Kidney glomerular epithelial cell (primary cell): Measurements from ENCODE around the gene RMI1.
A peak's percentile ranks its signal among the peaks of the same experiment; 100 is the strongest.
"Not testable (repeated sequence)": the region's sequence is repeated elsewhere in the genome, so short reads cannot be mapped to it uniquely, and the experiment has no call there.

ENCODE experiments used
- DNase-seq: peaks from one replicate; lab custom pipeline; 2025; lab: John Stamatoyannopoulos, UW

Gene RMI1

DNA sequence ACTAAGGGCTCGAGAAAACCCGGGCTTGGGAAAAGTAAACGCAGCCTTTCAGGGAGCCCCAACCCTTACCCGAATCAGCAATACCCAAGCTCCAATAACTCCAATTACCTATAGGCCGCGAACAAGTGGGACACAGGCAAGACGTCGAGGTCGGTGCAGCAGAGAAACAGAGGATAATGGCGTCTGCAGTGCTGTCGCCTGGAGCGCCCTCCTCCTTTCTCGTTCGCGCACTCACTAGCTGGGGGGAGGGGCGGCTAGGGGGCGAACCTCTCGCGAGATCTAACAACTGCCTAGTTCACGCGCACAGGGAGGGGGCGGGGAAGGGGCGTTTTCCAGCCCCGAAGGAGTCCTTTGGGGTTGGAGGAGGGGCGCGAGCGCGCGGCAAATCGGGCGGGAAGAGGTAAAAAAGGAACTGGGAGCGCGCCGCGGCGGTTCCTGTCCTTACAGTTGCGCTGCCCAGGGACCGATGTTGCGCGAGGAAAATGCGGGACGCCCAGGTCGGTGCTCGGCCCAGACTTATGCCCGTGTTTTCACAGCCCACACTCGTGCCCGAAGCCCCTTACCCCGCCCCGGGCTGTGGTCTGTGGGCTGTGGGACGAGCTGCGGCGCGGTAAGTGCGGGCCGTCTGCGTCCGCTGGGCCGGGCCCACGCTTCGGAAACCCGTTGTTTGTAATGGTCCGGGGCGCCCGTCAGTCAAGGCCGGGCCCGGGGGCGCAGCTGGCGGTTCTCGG is at the start of gene RMI1:
TSS of gene RMI1 (plus strand) at position 411 of the 731 bp plus-strand sequence. CDS start 20,182 bp downstream, outside the sequence.
- peak; percentile 95 for DNase-seq

DNA sequence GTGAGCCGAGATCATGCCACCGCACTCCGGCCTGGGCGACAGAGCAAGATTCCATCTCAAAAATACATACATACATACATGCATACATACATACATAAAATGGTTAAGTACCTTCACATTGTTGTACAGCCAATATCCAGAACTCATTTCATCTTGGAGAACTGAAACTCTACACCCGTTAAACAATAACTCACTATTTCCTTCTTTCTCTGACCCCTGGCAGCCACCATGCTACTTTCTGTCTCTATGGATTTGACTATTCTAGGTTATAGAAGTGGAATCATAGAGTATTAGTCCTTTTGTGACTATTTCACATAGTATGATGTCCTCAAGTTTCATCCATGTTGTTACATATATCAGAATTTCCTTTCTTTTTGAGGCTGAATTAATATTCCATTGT is 49.7 kb upstream of the RMI1 start:
- DNase-seq, result no peak

DNA sequence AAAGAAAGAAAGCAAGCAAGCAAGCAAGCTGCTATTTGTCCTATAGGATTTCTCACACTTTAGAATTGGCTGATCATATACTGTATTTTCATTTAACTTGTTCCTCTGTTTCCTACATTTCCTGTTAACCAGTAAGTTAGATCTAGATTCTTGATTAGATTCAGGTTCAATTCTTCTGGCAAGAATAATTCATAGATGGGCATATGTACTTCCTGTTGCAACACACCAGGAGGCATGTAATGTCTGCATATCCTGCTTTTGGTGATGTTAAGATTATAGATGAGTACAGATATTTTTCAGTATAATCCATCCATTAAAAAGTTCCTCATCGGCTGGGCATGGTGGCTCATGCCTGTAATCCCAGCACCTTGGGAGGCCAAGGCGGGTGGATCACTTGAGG is 48.6 kb upstream of the RMI1 start:
- no peak for DNase-seq

DNA sequence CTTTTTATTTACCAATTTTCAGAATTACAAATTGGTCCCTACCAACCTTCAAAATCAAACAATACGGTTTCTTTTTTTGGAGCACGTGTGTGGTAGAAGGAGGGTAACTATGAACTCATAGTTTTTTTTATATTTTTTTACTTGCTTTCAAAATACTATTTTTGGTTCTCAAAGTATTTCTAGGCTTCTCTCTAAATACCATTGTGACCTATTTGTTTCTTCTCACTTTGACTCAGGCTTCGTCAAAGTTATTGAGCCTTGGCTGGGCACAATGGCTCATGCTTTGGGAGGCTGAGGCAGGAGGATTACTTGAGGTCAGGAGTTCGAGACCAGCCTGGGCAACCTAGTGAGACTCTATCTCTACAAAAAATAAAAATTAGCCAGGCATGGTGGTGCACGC is 47.8 kb upstream of the RMI1 start:
- DNase-seq, result no peak

DNA sequence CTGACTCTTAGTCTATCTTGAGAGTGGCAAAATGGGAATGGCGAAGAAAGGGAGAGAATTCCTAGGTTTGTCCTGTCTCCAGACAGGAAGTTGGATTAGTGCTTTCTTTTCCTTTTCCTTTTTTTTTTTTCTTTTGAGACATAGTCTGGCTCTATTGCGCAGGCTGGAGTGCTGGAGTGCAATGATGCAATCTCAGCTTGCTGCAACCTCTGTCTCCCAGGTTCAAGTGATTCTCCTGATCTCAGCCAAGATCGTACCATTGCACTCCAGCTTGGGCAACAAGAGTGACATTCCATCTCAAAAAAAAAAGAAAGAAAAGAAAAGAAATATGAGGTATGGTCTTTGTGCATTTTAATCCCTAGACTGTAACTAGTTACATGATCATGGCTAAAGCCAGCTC is 46.8 kb upstream of the RMI1 start:
- DNase-seq, result no peak

DNA sequence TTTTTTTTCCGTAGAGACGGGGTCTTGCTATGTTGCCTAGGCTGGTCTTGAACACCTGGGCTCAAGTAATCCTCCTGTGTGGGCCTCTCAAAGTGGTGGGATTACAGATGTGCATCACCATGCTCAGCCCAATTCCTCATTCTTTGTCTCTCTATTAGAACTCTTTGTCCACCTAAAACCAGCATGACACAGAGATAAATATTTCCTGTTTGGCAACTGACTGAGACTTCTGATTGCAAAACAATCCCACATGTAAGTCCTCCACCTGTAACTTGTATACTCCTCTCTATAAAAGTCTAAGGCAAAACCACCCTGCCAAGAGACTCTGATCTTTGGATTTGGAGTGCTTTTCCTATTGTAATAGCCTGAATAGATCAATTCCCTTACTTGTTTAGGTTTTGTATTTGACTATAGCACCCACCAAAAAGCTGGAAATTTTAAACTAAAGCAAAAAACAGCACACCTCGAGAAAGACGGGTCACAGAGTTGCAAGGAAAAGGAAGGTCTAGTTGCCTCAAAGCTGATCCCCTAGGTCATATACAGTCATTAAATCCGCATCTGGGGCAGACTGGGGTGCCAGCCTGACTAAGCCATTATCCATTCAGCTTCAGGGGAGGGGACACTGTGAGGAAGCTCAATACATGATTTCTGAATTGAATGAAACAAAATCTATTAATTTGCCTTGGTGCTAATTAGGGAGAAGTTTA is 45.9 kb upstream of the RMI1 start:
- DNase-seq, result no peak

DNA sequence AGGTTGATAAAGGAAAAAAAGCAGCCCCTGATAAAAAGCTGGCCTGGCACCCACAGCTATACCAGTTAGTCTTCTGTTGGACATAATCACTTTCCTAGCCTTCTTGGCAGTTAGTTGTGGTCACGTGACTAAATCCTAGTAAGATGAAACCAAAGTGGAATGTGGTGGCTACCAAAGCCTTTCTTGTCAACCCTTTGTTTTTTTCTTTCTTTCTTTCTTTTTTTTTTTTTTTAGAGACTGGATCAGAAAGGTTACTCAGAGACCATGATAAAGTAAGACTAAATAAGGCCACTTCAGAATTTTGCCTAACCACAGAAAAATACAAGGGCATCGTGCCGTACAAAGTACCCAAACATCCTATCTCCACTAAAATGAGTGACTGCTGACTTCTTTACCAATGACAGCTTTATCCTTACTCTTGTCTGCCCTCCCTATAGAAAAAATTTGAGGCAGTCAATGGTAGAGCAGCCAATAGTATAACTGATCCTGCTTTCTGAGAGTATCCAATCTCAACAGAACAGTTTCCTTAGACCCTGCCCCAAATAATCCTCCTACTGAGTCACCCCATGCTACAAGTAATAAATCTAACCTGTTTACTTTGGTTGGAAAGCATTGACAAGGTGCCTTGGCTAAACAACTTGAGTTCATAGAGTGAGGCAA is 45.2 kb upstream of the RMI1 start:
- no peak for DNase-seq

DNA sequence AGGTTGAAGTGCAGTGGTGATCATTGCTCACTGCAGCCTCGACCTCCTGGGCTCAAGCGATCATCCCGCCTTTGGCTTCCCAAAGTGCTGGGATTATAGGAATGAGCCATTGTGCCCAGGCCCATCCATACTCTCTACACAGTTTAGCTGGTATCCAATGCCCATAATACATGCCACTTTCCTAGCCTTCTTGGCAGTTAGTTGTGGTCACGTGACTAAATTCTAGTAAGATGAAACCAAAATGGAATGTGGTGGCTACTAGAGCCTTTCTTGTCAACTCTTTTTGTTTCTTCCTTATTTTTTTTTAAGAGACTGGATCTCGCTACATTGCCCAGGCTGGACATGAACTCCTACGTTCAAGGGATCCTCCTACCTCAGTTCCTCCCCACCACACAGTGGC is 44.1 kb upstream of the RMI1 start:
- DNase-seq, result no peak

DNA sequence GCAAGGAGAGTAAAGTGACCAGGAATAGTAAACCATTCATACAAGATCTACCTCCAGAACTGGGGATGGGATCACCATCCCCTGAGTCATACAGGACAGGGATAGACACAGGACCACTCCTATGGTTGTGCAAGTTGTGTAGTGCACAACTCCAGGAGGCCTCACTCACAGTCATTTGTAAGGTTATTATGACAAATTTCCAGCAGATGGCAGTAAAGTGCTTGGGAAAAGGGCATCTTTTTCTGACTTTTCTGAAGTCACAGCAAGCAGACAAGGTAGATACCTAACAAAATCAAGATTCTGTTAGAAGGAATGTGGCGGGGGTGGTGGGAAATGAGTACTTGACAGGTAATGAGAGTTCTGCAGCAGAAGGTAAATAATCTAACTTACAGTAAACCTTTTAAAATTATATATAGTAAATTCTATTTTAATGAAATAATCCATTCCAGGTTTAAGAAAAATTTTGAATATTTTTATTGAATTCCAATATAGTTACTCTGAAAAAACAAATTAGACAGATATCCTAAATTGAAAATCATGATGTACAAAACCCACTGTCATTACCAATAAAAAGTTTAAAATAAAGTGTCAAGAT is 42.6 kb upstream of the RMI1 start:
- peak; percentile 82 for DNase-seq

DNA sequence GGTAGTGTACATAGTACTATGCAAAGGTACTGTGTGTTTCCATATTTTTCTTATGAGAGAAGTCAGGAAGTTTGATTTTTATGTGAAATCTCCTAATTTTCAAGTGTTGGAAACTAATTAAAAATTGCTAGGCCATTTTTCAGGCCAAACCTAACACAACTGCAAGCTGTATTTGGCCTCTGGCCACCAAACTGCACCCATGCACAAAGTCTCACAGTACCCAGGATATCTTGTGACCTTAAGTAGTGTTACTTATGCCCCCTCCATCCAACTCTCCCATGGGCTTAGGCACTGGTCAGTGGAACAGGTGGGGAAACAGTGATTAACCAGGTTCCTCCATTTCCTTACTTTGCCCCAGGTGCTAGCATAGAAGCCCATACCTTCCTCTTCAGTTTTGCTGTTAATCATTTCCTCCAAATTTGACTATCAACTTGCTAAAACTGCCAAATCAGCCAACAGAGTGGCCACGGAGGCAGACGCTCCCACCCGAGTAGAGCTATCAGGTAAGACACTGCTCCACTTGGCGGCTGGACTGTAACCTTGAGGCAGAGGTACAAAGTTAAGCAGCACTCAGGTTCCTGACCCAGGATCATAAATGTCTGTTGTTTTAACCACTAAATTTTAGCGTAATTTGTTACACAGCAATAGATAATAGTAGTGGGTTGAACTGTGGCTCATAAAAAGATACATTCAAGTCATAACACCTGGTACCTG is 39.9 kb upstream of the RMI1 start:
- no peak for DNase-seq

DNA sequence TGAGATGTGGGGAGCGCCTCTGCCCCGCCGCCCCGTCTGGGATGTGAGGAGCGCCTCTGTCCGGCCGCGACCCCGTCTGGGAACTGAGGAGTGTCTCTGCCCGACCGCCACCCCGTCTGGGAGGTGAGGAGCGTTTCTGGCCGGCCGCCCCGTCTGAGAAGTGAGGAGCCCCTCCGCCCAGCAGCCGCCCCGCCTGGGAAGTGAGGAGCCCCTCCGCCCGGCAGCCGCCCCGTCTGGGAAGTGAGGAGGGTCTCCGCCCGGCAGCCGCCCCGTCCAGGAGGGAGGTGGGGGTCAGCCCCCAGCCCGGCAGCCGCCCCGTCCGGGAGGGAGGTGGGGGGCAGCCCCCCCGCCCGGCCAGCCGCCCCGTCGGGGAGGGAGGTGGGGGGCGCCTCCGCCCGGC is 32.5 kb upstream of the RMI1 start:
- DNase-seq, result not testable (repeated sequence)

DNA sequence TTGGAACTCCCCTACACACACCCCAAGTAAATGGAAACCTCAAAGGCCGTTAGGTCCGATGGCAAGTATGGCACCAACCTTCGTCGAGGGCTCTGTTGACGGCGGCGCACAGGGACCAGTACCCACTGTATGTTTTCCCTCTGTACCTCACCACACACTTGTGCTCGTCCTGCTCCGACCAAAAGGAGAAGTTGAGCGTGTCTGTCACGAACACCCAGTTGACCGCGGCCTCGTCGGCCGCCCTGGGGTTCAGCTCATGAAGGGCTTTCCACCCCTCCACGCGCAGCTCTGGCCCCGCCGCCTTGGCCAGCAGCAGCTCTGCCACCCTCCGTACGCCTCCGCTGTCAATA is 24.5 kb upstream of the RMI1 start:
- DNase-seq, result no peak

DNA sequence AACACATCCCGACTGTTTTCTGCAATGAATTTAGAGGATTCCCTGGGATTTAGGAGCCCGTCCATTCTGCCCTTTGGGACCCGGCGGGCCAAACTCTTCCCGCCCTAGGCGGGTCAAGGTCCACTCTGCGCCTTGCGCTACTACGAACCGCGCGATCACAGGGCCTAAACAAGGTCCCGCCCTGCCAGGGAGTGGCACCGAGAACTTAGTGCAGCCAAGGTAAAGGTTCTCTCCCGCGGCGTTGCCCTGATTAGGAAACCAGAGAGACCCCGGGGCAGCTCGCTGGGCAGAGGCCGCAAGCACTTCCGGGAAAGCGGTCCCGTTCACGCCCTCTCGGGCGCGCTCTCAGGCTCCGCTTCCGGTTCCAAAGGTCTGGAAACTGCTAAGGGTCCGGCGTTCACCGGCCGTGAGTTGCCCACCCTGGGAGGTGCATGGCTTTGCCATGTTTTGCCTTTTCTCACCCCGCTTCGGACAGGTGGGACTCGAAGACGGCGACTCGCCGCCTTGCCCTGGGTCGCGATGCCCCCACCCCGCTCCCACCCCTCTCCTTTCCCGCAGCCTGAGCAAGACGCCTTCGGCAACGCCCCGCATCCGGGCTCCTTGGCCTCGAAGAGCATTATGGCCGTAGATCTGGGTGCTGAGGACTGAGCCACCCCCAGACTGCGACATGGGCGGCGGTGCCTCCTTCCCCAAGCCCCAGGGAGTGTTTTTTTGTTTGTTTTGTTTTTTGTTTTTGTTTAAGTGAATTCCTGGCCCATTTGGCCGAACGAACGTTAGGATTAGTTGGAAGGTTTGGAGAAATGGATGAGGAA is 24.0 kb upstream of the RMI1 start:
- peak; percentile 20 for DNase-seq

DNA sequence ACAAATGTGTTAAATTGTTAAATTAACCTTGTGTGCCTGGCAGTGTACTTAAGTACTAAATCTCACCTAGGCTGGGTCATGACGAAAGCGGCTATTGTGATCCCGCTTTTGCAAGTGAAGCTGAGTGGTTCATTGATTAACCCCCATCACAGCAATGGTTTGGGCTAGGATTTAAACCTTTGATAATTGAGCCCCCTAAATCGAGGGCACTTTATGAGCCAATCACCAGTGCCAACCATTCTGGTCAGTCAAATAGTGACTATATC is 23.4 kb upstream of the RMI1 start:
- no peak for DNase-seq

DNA sequence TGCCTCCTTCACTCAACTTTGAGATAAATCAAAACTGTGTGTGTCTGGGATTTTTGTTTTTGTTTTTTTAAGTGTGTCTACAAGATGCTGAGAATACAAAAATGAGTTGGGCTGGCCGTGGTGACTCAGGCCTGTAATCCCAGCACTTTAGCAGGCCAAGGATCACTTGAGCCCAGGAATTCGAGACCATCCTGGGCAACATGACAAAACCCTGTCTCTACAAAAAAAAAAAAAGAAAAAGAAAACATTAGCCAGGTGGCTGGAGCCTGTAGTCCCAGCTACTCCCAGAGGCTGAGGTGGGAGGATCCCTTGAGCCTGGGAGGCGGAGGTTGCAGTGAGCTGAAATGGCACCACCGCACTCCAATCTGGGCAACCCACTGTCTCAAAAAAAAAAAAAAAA is 21.5 kb upstream of the RMI1 start:
- peak; percentile 95 for DNase-seq

DNA sequence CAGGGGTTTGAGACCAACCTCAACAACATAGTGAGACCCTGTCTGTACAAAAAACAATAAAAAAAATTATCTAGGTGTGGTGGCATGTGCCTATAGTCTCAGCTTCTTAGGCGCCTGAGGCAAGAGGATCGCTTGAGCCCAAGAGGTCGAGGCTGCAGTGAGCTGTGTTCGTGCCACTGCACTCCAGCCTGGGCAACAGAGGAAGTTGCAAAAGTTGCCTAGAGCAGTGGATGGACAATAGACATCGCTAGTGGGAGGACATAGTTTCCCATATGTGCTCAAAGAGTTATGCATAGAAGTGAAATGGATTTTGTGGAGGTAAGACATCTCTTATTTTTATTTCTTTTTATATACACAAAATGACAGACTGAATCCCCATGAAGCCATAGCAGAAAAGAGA is 19.6 kb upstream of the RMI1 start:
- DNase-seq, result no peak

DNA sequence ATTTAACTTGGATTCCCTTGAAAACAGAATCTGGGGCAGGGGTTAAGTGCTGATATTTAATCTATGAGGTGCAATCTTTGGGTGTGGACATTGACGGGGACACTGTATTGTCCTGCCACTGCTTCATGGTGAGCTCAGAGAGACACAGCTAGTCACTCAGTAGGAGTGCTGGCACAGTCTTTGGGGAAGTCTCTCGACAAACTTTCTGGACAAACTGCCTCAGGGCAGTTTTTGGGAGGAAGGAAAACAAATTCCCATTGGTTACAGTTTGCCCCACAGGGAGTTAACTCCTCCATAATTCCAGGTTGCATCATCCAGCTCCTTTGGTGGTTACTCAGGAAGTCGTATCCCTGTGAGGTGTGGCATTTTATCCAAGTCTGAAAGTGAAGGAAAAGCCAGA is 18.4 kb upstream of the RMI1 start:
- DNase-seq, result peak; percentile 24

DNA sequence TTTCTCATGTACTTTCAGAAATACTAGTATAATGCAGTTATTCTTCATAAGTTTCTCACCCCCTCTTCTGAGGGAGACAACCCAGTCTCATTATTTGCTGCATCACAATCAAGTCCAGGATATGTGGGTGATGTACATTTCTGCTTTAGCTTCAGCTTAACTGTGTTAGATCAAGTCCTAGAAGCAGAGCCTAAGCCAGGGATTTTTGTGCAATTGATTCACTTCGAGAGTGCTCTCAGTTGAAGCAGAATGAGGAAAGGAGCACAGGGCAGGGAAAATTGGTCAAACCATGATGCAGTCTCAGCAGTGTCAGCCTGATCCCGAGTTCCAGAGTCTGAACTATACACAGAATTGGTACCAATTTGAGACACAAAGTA is 15.6 kb upstream of the RMI1 start:
- DNase-seq, result no peak

DNA sequence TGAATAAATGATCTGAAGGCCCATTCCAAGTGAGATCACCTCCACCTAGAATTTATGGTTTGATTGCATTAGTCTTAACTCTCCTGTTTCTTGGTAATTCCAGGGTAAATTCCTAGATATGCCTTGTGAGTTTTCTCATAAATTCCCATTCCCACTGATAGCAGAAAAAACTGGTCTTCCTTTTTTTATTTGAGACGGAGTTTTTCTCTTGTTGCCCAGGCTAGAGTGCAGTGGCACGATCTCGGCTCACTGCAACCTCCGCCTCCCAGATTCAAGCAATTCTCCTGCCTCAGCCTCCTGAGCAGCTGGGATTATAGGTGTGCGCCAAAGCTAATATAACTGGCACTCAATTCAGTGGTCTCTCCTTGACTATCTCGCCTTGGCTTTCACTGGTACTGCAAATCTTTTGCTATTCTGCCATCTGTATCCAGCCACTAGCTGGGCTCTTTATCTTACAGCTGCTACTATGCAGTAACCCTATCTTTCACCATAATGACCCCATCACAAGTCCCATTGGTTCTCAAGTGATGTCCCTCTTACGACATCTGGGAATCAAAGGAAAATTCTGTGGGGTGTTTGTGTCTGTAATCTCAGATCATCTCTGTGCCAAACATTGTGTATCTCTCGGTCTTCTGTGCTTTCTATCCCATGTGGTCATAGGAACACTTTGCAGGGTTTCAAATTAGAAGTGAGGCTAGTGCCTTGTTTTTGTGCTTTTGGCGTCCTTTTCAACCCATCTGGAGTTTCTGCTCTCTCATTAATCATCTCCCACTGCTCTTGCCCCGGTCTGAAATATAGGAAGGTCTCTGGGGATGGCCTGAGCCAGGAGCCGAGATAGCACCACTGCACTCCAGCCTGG is 15.0 kb upstream of the RMI1 start:
- no peak for DNase-seq

DNA sequence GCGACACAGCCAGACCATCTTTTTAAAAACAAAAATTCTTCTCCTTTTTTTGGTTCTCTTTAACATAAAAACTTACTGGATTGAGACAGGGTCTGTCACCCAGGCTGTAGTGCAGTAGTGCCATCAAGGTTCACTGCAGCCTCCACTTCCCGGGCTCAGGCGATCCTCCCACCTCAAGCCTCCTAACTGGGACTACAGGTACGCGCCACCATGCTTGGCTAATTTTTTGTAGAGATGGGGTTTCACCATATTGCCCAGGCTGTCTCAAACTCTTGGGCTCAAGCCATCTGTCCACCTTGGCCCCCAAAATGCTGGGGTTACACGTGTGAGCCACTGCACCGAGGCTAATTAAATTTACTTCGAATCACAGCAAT is 14.4 kb upstream of the RMI1 start:
- DNase-seq, result no peak

DNA sequence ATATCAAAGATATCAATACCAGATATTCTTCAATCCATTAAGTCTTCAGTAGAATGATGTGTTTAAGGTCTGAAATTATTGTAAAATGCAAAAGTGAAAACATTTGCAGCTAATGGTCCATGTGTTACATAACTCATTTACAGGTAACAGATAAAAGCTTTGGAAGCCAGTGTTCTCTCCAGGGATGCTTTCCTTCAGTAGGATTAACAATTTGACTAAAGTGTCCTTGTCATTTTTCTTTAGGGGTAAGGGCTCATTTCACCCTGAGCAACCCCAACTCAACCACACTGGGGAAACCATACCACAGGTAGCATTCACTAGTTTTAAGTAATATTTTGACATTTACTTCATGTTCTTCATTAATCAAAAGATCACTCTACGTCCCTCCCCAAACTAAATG is 13.5 kb upstream of the RMI1 start:
- no peak for DNase-seq
